HepG2 (cell line): ENCODE data around the gene CST3. TPM values are rescaled to one million over a fixed set of nuclear protein-coding genes. Genes with fewer than 3 reads are reported as not detected.

Experiments used
- ATAC-seq: fragments of 200-7000 bp; cut with Tn5 transposase; 3 replicates; pipeline ENCODE4 v1.9.1; 2020; ENCODE audit warnings: mild to moderate bottlenecking, moderate library complexity
- BruUV-seq: library from RNA; stranded (reverse); fragments of 400-500 nt; replicated peaks from 2 replicates; lab custom pipeline; 2021; lab: Mats Ljungman, UMichigan
- CTCF ChIA-PET: fragments of 300-600 bp; formaldehyde crosslinking; extraction: SDS; loops from one replicate; lab custom pipeline; 2021; ENCODE audit warnings: low total read pairs, inconsistent platforms, low intra/inter-chr PET ratio; lab: Yijun Ruan, JAX
- POLR2A ChIA-PET: fragments of 350-600 bp; sonication (Branson Sonifier 250); formaldehyde crosslinking; loops from one replicate; lab custom pipeline; 2020; ENCODE audit warnings: antibody characterized with exemption, inconsistent platforms; lab: Yijun Ruan, JAX
- DNase-seq: peaks from one replicate; pipeline ENCODE4 v3.0.0-alpha.2; 2015; ENCODE audit warnings: low spot score
- FAIRE-seq: peaks from 3 replicates; lab custom pipeline; 2011; peaks lifted over from hg19 to GRCh38; lab: Jason Lieb, UNC
- H2AFZ ChIP-seq: one replicate; pipeline ENCODE4 v1.6.1; 2011; ENCODE audit warnings: low read length, inconsistent platforms
- H3K27ac ChIP-seq: fragments of 300-600 bp; 3 replicates; pipeline ENCODE4 v1.8.0; 2011; ENCODE audit warnings: mixed run types, mild to moderate bottlenecking, mixed read lengths, low read length, inconsistent platforms; ENCODE audit not compliant: insufficient read depth; ENCODE audit errors: extremely low read length
- H3K27me3 ChIP-seq, 2 experiments: fragments of 200-600 bp in 1 of 2; 2 replicates in 1 of 2; 3 replicates in 1 of 2; pipeline versions ENCODE4 v1.6.0 to v1.8.0; 2011; ENCODE audit warnings: low read length in 2 of 2, mild to moderate bottlenecking in 2 of 2, moderate library complexity in 2 of 2, inconsistent platforms in 1 of 2; ENCODE audit not compliant: insufficient read depth in 2 of 2, control insufficient read depth in 1 of 2
- H3K36me3 ChIP-seq, 2 experiments: fragments of 200-600 bp in 1 of 2; replicated peaks in 1 of 2; 2 replicates in 1 of 2; 3 replicates in 1 of 2; pipeline versions ENCODE4 v1.5.1 to v1.8.0; 2011; ENCODE audit warnings: low read length in 2 of 2, inconsistent platforms in 1 of 2; ENCODE audit not compliant: insufficient read depth in 2 of 2, control insufficient read depth in 1 of 2
- H3K4me1 ChIP-seq: 2 replicates; pipeline ENCODE4 v1.5.1; 2012; ENCODE audit warnings: low read length, inconsistent platforms; ENCODE audit not compliant: insufficient read depth
- H3K4me2 ChIP-seq: 2 replicates; pipeline ENCODE4 v1.6.0; 2011; ENCODE audit warnings: low read depth, low read length, inconsistent platforms
- H3K4me3 ChIP-seq, 3 experiments: fragments of 200-600 bp in 1 of 3; sonication (generic), shearing (Covaris generic) in 1 of 3; replicated peaks in 1 of 3; 2 replicates each; pipeline ENCODE4 v1.5.1; 2011 to 2016; ENCODE audit warnings: low read length in 3 of 3, inconsistent platforms in 2 of 3, low read depth in 2 of 3, mild to moderate bottlenecking in 2 of 3, control low read depth in 1 of 3, mixed read lengths in 1 of 3; ENCODE audit not compliant: insufficient read depth in 1 of 3
- H3K79me2 ChIP-seq: one replicate; pipeline ENCODE4 v1.6.1; 2011; ENCODE audit warnings: low read length, inconsistent platforms; ENCODE audit not compliant: insufficient read depth
- H3K9ac ChIP-seq: 2 replicates; pipeline ENCODE4 v1.6.0; 2011; ENCODE audit warnings: mild to moderate bottlenecking, low read depth, low read length, inconsistent platforms; ENCODE audit not compliant: insufficient read depth
- H3K9me3 ChIP-seq: 2 replicates; pipeline ENCODE4 v1.5.1; 2012; ENCODE audit warnings: mild to moderate bottlenecking, low read length
- H4K20me1 ChIP-seq: 2 replicates; pipeline ENCODE4 v1.6.0; 2011; ENCODE audit warnings: inconsistent platforms, mild to moderate bottlenecking, low read length, moderate library complexity; ENCODE audit not compliant: insufficient read depth
- HCFC1 ChIP-seq: fragments of 150-350 bp; IDR thresholded peaks from 2 replicates; pipeline ENCODE4 v1.6.1; 2014; ENCODE audit warnings: low read depth, low read length
- ISL2 ChIP-seq: sonication (generic); formaldehyde crosslinking; IDR thresholded peaks from 2 replicates; pipeline ENCODE4 v1.5.0; 2020; ENCODE audit warnings: missing genetic modification reagents
- MTA1 ChIP-seq: sonication (generic); formaldehyde crosslinking; IDR thresholded peaks from 2 replicates; pipeline ENCODE4 v1.4.0; 2020; ENCODE audit warnings: missing genetic modification reagents, mild to moderate bottlenecking, borderline replicate concordance
- PBX3 ChIP-seq: sonication (generic); formaldehyde crosslinking; IDR thresholded peaks from 2 replicates; pipeline ENCODE4 v1.8.1; 2023; ENCODE audit warnings: missing genetic modification reagents, inconsistent platforms, borderline replicate concordance
- SMAD3 ChIP-seq: sonication (generic); formaldehyde crosslinking; IDR thresholded peaks from 2 replicates; pipeline ENCODE4 v1.4.0; 2020; ENCODE audit warnings: missing genetic modification reagents
- SP2 ChIP-seq: sonication (generic); formaldehyde crosslinking; IDR thresholded peaks from 2 replicates; pipeline ENCODE4 v1.5.1; 2020; ENCODE audit warnings: mild to moderate bottlenecking, missing genetic modification reagents
- ZFP91 ChIP-seq: sonication (generic); formaldehyde crosslinking; IDR thresholded peaks from 2 replicates; pipeline ENCODE4 v1.9.0; 2022; ENCODE audit warnings: missing genetic modification reagents, mild to moderate bottlenecking, borderline replicate concordance
- ZNF501 ChIP-seq: sonication (generic); formaldehyde crosslinking; IDR thresholded peaks from 2 replicates; pipeline ENCODE4 v1.5.1; 2020; ENCODE audit warnings: mild to moderate bottlenecking, moderate library complexity, missing genetic modification reagents
- ZXDC ChIP-seq: sonication (generic); formaldehyde crosslinking; IDR thresholded peaks from 2 replicates; pipeline ENCODE4 v1.5.0; 2020; ENCODE audit warnings: mild to moderate bottlenecking, missing genetic modification reagents
- WGBS: methylation state at CpG from one replicate; pipeline ENCODE4 v1.1.6; 2017; ENCODE audit warnings: low lambda C conversion rate; 5-methylcytosine and 5-hydroxymethylcytosine counted together
- in situ Hi-C: cut with HindIII; loops from 2 replicates; pipeline ENCODE4 v1.10.0; 2017; ENCODE audit warnings: low pct_unique_long_range_greater_than_20kb; ENCODE audit not compliant: extremely low pct_ligation_motif_present
- intact Hi-C: fragments of 100-400 bp; cut with micrococcal nuclease; formaldehyde crosslinking; loops from one replicate; pipeline ENCODE4 v1.10.0; 2022; ENCODE audit not compliant: unreplicated experiment
- polyA plus RNA-seq, 8 experiments: library from polyadenylated mRNA; depleted of rRNA in 3 of 8; stranded (reverse) in 7 of 8; unstranded in 1 of 8; fragments of >200 nt; fragmentation: Illumina TruSeq in 4 of 8; extraction: Trizol in 4 of 8; gene quantifications; 2 replicates each; pipeline versions ENCODE4 v1.2.1 to v1.2.3, GENCODE V29; 2011 to 2016; ENCODE audit warnings: low read depth in 4 of 8, missing spikeins in 1 of 8, mixed read lengths in 1 of 8; ENCODE audit not compliant: insufficient read depth in 1 of 8
- total RNA-seq, 5 experiments: library from RNA; depleted of rRNA; stranded (reverse); fragments of >200 nt; fragmentation: Illumina TruSeq; extraction: Trizol; gene quantifications; 2 replicates each; pipeline ENCODE4 v1.2.3, GENCODE V29; 2016; ENCODE audit warnings: low read depth in 1 of 5

Gene CST3
- total and polyA plus RNA-seq, 2 of the 13 experiments (the other 11 are each of a cell fraction or from before 2014, with no cell fraction given) = 690 to 1,005 TPM

- no peaks in the 10 kb centered on the region for H3K36me3 ChIP-seq
- H3K4me3 ChIP-seq = no peak overlapping the region
- H3K79me2 ChIP-seq = no peaks in the 10 kb centered on the region
- H3K4me2 ChIP-seq = peak overlapping the region; percentile 67; the same call in 1 of the 2 replicates
- peaks cover 29% of the 10 kb centered on the region for H3K4me1 ChIP-seq
- ATAC-seq (peak; percentile 21), FAIRE-seq (no peak), DNase-seq (no peak)
- BruUV-seq = no TSS peak
- WGBS = 81% methylated on average over 13 of the region's 14 CpGs
- H3K27ac ChIP-seq = no peak overlapping the region
- peaks cover 2 to 23% of the 10 kb centered on the region in 2 experiments; a peak in 4 of 5 replicates for H3K27me3 ChIP-seq
- in situ Hi-C loops (loop anchor here (5.0 kb wide), 1 partner anchor 165 kb away; no protein-coding TSS in a partner anchor), intact Hi-C loops (loop anchor here (2.0 to 5.0 kb wide), 3 partner anchors 61 to 245 kb away; partner anchors contain the start of gene GZF1)
- H3K9me3 ChIP-seq = no peaks in the 10 kb centered on the region
- ChIA-PET CTCF (interaction anchor here (1.4 to 3.7 kb wide), 3 partner anchors 32 to 166 kb away, joined by 4 to 71 read pairs (median 10); no protein-coding TSS in a partner anchor), POLR2A (interaction anchor here (0.9 to 4.0 kb wide), 11 partner anchors 12 to 166 kb away, joined by 3 to 22 read pairs (median 5); partner anchors contain the start of gene CST3)
- H2AFZ ChIP-seq = no peak overlapping the region
- H4K20me1 ChIP-seq = no peaks in the 10 kb centered on the region
- peak overlapping the region; percentile 59; the same call in 1 of the 2 replicates for H3K9ac ChIP-seq
- peak; percentile 1; the same call in 1 of the 2 replicates for TF ChIP-seq ZFP91
- TF ChIP-seq HCFC1 = no peak
- no peak for TF ChIP-seq ZNF501 (CRISPR knock-in tag)
- 0 out of 2 replicates have a peak, but pooled peaks have one; percentile 3 for TF ChIP-seq MTA1
- 0 out of 2 replicates have a peak, but pooled peaks have one; percentile 29 for TF ChIP-seq SP2 (CRISPR knock-in tag)
- no peak for TF ChIP-seq SMAD3 (CRISPR knock-in tag)
- TF ChIP-seq PBX3 (CRISPR knock-in tag) = no peak
- no peak for TF ChIP-seq ZXDC (CRISPR knock-in tag)
- no peak for TF ChIP-seq ISL2 (CRISPR knock-in tag)
Observed at GRCh38 chr20:23607497-23608245, 30.1 kb downstream of the CST3 start.
